ENCODE measurements around the gene MAVS. TPM values are rescaled to one million over a fixed set of nuclear protein-coding genes. Genes with fewer than 3 reads are reported as not detected.
"Not testable (repeated sequence)": the region's sequence is repeated elsewhere in the genome, so short reads cannot be mapped to it uniquely, and the experiment has no call there.

The MAVS gene
- total RNA-seq, 1 donor from 2014 or later, result 41.5 TPM

GRCh38 chr20:3828798-3829197, 17.8 kb upstream of the MAVS start:
- no peak for TF ChIP-seq CTCF (IDR thresholded peaks at IDR 0.05)
- Histone ChIP-seq H3K36me3 (peaks cover 23% of the 10 kb centered on the region), H3K4me3 (no peak overlapping the region), H3K9me3 (no peaks in the 10 kb centered on the region), H3K27ac (no peak overlapping the region), H3K4me1 (no peaks in the 10 kb centered on the region), H3K27me3 (no peaks in the 10 kb centered on the region)
- no peak for DNase-seq
- intact Hi-C loops (cut with DNase I), result no loop called here
- no peak for ATAC-seq

- H3K36me3 ChIP-seq, result peaks cover 14% of the 10 kb centered on the region
- ATAC-seq; intact Hi-C loops (cut with DNase I); H3K27ac ChIP-seq; H3K27me3 ChIP-seq; H3K4me1 ChIP-seq; H3K9me3 ChIP-seq; H3K4me3 ChIP-seq; DNase-seq: not testable (repeated sequence)
Observed at GRCh38 chr20:3829891-3830290, 16.7 kb upstream of the MAVS start.

GRCh38 chr20:3836132-3836531, 10.5 kb upstream of the MAVS start:
- intact Hi-C loops (cut with DNase I), result no loop called here
- no peak for TF ChIP-seq CTCF (IDR thresholded peaks at IDR 0.05)
- Histone ChIP-seq H3K4me3 (no peak overlapping the region), H3K9me3 (no peaks in the 10 kb centered on the region), H3K27me3 (no peaks in the 10 kb centered on the region), H3K36me3 (no peaks in the 10 kb centered on the region), H3K4me1 (no peaks in the 10 kb centered on the region), H3K27ac (no peak overlapping the region)
- ATAC-seq (no peak), DNase-seq (no peak)

- TF ChIP-seq CTCF (IDR thresholded peaks at IDR 0.05), result no peak
- DNase-seq (no peak), ATAC-seq (peak; percentile 55)
- Histone ChIP-seq H3K9me3 (no peaks in the 10 kb centered on the region), H3K27me3 (no peaks in the 10 kb centered on the region), H3K36me3 (no peaks in the 10 kb centered on the region), H3K27ac (no peak overlapping the region), H3K4me3 (no peak overlapping the region), H3K4me1 (no peaks in the 10 kb centered on the region)
- intact Hi-C loops (cut with DNase I), result no loop called here
Observed at GRCh38 chr20:3839328-3839727, 7.3 kb upstream of the MAVS start.

- DNase-seq; H3K4me1 ChIP-seq; H3K27me3 ChIP-seq; H3K27ac ChIP-seq; intact Hi-C loops (cut with DNase I); H3K4me3 ChIP-seq; H3K36me3 ChIP-seq; ATAC-seq; H3K9me3 ChIP-seq: not testable (repeated sequence)
Observed at GRCh38 chr20:3840201-3840600, 6.4 kb upstream of the MAVS start.

- peaks cover 9% of the 10 kb centered on the region for H3K4me1 ChIP-seq
- no peaks in the 10 kb centered on the region for H3K36me3 ChIP-seq
- no peaks in the 10 kb centered on the region for H3K9me3 ChIP-seq
- H3K27me3 ChIP-seq, result no peaks in the 10 kb centered on the region
- no peak for DNase-seq
- no peak for ATAC-seq
- no peak overlapping the region for H3K27ac ChIP-seq
- H3K4me3 ChIP-seq, result no peak overlapping the region
- intact Hi-C loops (cut with DNase I), result no loop called here
- no peak for TF ChIP-seq CTCF (IDR thresholded peaks at IDR 0.05)
Observed at GRCh38 chr20:3842348-3842930, 4.2 kb upstream of the MAVS start.

- Histone ChIP-seq H3K27ac (no peak overlapping the region), H3K4me3 (no peak overlapping the region), H3K36me3 (no peaks in the 10 kb centered on the region), H3K27me3 (no peaks in the 10 kb centered on the region), H3K4me1 (peaks cover 15% of the 10 kb centered on the region), H3K9me3 (no peaks in the 10 kb centered on the region)
- intact Hi-C loops (cut with DNase I), result no loop called here
- DNase-seq, result no peak
- TF ChIP-seq CTCF (IDR thresholded peaks at IDR 0.05), result no peak
- ATAC-seq, result no peak
Observed at GRCh38 chr20:3843490-3843889, 3.1 kb upstream of the MAVS start.

GRCh38 chr20:3843990-3844619, 2.5 kb upstream of the MAVS start:
- H3K27me3 ChIP-seq; H3K4me3 ChIP-seq; DNase-seq; H3K36me3 ChIP-seq; H3K27ac ChIP-seq; intact Hi-C loops (cut with DNase I); ATAC-seq; H3K9me3 ChIP-seq: not testable (repeated sequence)
- peaks cover 15% of the 10 kb centered on the region for H3K4me1 ChIP-seq

Measured in upper lobe of right lung (tissue), 1 donor.